ENCODE measurements around the gene ALG1L2. TPM values are rescaled to one million over a fixed set of nuclear protein-coding genes. Genes with fewer than 3 reads are reported as not detected.
A peak's percentile ranks its signal among the peaks of the same experiment; 100 is the strongest.
"Not testable (repeated sequence)": the region's sequence is repeated elsewhere in the genome, so short reads cannot be mapped to it uniquely, and the experiment has no call there.

Gene ALG1L2
- total and polyA plus RNA-seq, 2 of the 4 experiments (the other 2 are of a cell fraction) = not detected

- H3K9ac ChIP-seq (ENCODE audit: low read depth, low read length); H3K79me1 ChIP-seq (ENCODE audit: low read depth in 1 of 2, low read length in 2 of 2); H2AFZ ChIP-seq (replicated peaks; ENCODE audit: low read length, poor library complexity); H2BK120ac ChIP-seq (ENCODE audit: low read depth, low read length); H3K4ac ChIP-seq (ENCODE audit: low read depth, low read length); H3K4me2 ChIP-seq (ENCODE audit: low read depth, low read length); H3K18ac ChIP-seq (ENCODE audit: low read depth, low read length); BruUV-seq (replicated peaks); H4K20me1 ChIP-seq (ENCODE audit: insufficient read depth, low read length); H3K4me3 ChIP-seq (ENCODE audit: insufficient read depth, low read depth, low read length); DNase-seq; H3K9me1 ChIP-seq (ENCODE audit: insufficient read depth, low read length); H3K36me3 ChIP-seq (ENCODE audit: control insufficient read depth, insufficient read depth, low read length); H2AK9ac ChIP-seq (replicated peaks; ENCODE audit: low read depth, low read length, poor library complexity); H3K27me3 ChIP-seq (ENCODE audit: control insufficient read depth, insufficient read depth, low read length); H4K5ac ChIP-seq (ENCODE audit: low read depth, low read length); H3K56ac ChIP-seq (ENCODE audit: extremely low read depth, insufficient read depth, low read length); dilution Hi-C loops (cut with HindIII; ENCODE audit: low sequenced_read_pairs, unreplicated experiment); H3K23ac ChIP-seq (ENCODE audit: low read depth, low read length); H3K27ac ChIP-seq (ENCODE audit: insufficient read depth, low read length); H3K9me3 ChIP-seq (ENCODE audit: control insufficient read depth, insufficient read depth, low read length); H4K91ac ChIP-seq (ENCODE audit: insufficient read depth, low read depth, low read length); ATAC-seq (ENCODE audit: low read depth); H2BK15ac ChIP-seq (ENCODE audit: low read depth, low read length); H4K8ac ChIP-seq (ENCODE audit: low read depth in 2 of 2, low read length in 2 of 2); H2AK5ac ChIP-seq (ENCODE audit: low read depth, low read length); H2BK5ac ChIP-seq (ENCODE audit: low read depth, low read length, poor library complexity, severe bottlenecking); POLR2A ChIA-PET (ENCODE audit: unreplicated experiment); H2BK20ac ChIP-seq (ENCODE audit: low read depth, low read length); H3K4me1 ChIP-seq (ENCODE audit: control insufficient read depth, insufficient read depth, low read length); H3K14ac ChIP-seq (replicated peaks; ENCODE audit: low read depth, low read length): not testable (repeated sequence)
- 97% methylated on average over 3 of the region's 16 CpGs; no CpG with 5 or more reads in 1 of the 2 experiments for WGBS, 2 experiments (ENCODE audit: extremely low coverage in 2 of 2, insufficient read length in 1 of 2)
- in situ Hi-C loops (cut with MboI; ENCODE audit: low sequenced_read_pairs) (loop anchor here (5.0 to 25.0 kb wide), 2 partner anchors 156 to 461 kb away; no protein-coding TSS in a partner anchor), intact Hi-C loops (cut with micrococcal nuclease) (loop anchor here (2.0 kb wide), 1 partner anchor 155 kb away; no protein-coding TSS in a partner anchor)
- TF ChIP-seq RAD21 (IDR thresholded peaks at IDR 0.05; ENCODE audit: low read length) (peak; percentile 25; the same call in 1 of the 2 replicates), CTCF (conservative IDR thresholded peaks at IDR 0.05; ENCODE audit: low read depth, low read length) (peak; percentile 44)
- CTCF ChIA-PET = interaction anchor here (1.0 kb wide), 1 partner anchor 155 kb away, joined by 3 read pairs; no protein-coding TSS in a partner anchor
Measured at GRCh38 chr3:130097690-130098638, 16.3 kb downstream of the ALG1L2 start.

- intact Hi-C loops (cut with micrococcal nuclease) = loop anchor here (2.0 kb wide), 1 partner anchor 156 kb away; no protein-coding TSS in a partner anchor
- no CpG with 5 or more reads among the region's 19 CpGs for WGBS, 2 experiments (ENCODE audit: extremely low coverage in 2 of 2, insufficient read length in 1 of 2)
- H3K79me1 ChIP-seq (ENCODE audit: low read depth in 1 of 2, low read length in 2 of 2); H3K56ac ChIP-seq (ENCODE audit: extremely low read depth, insufficient read depth, low read length); H3K23ac ChIP-seq (ENCODE audit: low read depth, low read length); H2BK5ac ChIP-seq (ENCODE audit: low read depth, low read length, poor library complexity, severe bottlenecking); DNase-seq; H3K27ac ChIP-seq (ENCODE audit: insufficient read depth, low read length); H3K4ac ChIP-seq (ENCODE audit: low read depth, low read length); H3K4me2 ChIP-seq (ENCODE audit: low read depth, low read length); dilution Hi-C loops (cut with HindIII; ENCODE audit: low sequenced_read_pairs, unreplicated experiment); H4K20me1 ChIP-seq (ENCODE audit: insufficient read depth, low read length); H4K8ac ChIP-seq (ENCODE audit: low read depth in 2 of 2, low read length in 2 of 2); H3K18ac ChIP-seq (ENCODE audit: low read depth, low read length); H2AK9ac ChIP-seq (replicated peaks; ENCODE audit: low read depth, low read length, poor library complexity); H3K4me3 ChIP-seq (ENCODE audit: insufficient read depth, low read depth, low read length); H3K9me3 ChIP-seq (ENCODE audit: control insufficient read depth, insufficient read depth, low read length); H2AK5ac ChIP-seq (ENCODE audit: low read depth, low read length); H3K4me1 ChIP-seq (ENCODE audit: control insufficient read depth, insufficient read depth, low read length); H3K9me1 ChIP-seq (ENCODE audit: insufficient read depth, low read length); H3K36me3 ChIP-seq (ENCODE audit: control insufficient read depth, insufficient read depth, low read length); H2BK20ac ChIP-seq (ENCODE audit: low read depth, low read length); H2BK15ac ChIP-seq (ENCODE audit: low read depth, low read length); H4K91ac ChIP-seq (ENCODE audit: insufficient read depth, low read depth, low read length); H3K14ac ChIP-seq (replicated peaks; ENCODE audit: low read depth, low read length); H2BK120ac ChIP-seq (ENCODE audit: low read depth, low read length); H2AFZ ChIP-seq (replicated peaks; ENCODE audit: low read length, poor library complexity); H3K27me3 ChIP-seq (ENCODE audit: control insufficient read depth, insufficient read depth, low read length); POLR2A ChIA-PET (ENCODE audit: unreplicated experiment); H3K9ac ChIP-seq (ENCODE audit: low read depth, low read length); H4K5ac ChIP-seq (ENCODE audit: low read depth, low read length); ATAC-seq (ENCODE audit: low read depth): not testable (repeated sequence)
- in situ Hi-C loops (cut with MboI; ENCODE audit: low sequenced_read_pairs) = loop anchor here (5.0 to 25.0 kb wide), 2 partner anchors 157 to 462 kb away; no protein-coding TSS in a partner anchor
- TSS peak; percentile 34 for BruUV-seq (replicated peaks)
- CTCF ChIA-PET = interaction anchor here (1.0 kb wide), 1 partner anchor 156 kb away, joined by 3 read pairs; no protein-coding TSS in a partner anchor
Measured at GRCh38 chr3:130098639-130099385, 17.2 kb downstream of the ALG1L2 start.
